Measurements from ENCODE around the gene ARAP2.

DNA sequence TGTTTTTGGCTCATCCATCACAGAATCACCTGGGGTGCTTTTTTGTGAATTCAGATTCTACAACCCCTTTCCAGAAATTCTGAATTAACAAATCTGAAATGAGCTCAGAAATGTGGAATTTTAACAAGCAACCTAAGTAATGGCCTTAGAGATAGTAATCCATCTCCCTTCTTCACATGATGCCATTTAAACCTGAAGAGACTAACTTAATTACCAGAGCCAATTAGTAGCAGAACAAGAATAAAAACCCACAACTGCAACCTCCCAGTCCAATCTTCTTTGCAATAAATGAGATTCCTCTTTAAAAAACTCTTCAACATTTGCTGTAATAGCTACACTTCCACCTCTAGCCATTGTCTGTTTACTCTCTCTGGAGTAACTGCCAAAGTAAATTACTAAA, 69.7 kb downstream of the ARAP2 start:
- TF ChIP-seq, protein P1, sequence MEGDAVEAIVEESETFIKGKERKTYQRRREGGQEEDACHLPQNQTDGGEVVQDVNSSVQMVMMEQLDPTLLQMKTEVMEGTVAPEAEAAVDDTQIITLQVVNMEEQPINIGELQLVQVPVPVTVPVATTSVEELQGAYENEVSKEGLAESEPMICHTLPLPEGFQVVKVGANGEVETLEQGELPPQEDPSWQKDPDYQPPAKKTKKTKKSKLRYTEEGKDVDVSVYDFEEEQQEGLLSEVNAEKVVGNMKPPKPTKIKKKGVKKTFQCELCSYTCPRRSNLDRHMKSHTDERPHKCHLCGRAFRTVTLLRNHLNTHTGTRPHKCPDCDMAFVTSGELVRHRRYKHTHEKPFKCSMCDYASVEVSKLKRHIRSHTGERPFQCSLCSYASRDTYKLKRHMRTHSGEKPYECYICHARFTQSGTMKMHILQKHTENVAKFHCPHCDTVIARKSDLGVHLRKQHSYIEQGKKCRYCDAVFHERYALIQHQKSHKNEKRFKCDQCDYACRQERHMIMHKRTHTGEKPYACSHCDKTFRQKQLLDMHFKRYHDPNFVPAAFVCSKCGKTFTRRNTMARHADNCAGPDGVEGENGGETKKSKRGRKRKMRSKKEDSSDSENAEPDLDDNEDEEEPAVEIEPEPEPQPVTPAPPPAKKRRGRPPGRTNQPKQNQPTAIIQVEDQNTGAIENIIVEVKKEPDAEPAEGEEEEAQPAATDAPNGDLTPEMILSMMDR (IDR thresholded peaks at IDR 0.05; ENCODE audit: insufficient read depth, low read length, poor library complexity, severe bottlenecking): no peak
- no peak for TF ChIP-seq EZH2phosphoT487 (conservative IDR thresholded peaks at IDR 0.05; ENCODE audit: low read length)

Measured in SU-DHL-6 (cell line).